Suprapubic skin (tissue), 4 donors: Measurements from ENCODE around the gene EDAR. TPM values are rescaled to one million over a fixed set of nuclear protein-coding genes. Genes with fewer than 3 reads are reported as not detected.

Experiments
- DNase-seq, 2 donors: peaks; one replicate each; pipeline ENCODE4 v3.0.0-alpha.2; 2019; ENCODE audit warnings: low spot score in 2 of 2
- H3K27ac ChIP-seq: fragments of 200-600 bp; sonication (generic); one replicate; pipeline ENCODE4 v1.5.1; 2019
- H3K27me3 ChIP-seq: fragments of 200-600 bp; sonication (generic); one replicate; pipeline ENCODE4 v1.5.1; 2019
- H3K36me3 ChIP-seq: fragments of 200-600 bp; sonication (generic); one replicate; pipeline ENCODE4 v1.5.1; 2019
- H3K4me1 ChIP-seq: fragments of 200-600 bp; sonication (generic); one replicate; pipeline ENCODE4 v1.5.1; 2019
- H3K4me3 ChIP-seq: fragments of 200-600 bp; sonication (generic); one replicate; pipeline ENCODE4 v1.5.1; 2019; ENCODE audit warnings: mild to moderate bottlenecking
- H3K9me3 ChIP-seq: fragments of 200-600 bp; sonication (generic); one replicate; pipeline ENCODE4 v1.5.1; 2019
- EP300 ChIP-seq: sonication (generic); formaldehyde crosslinking; IDR thresholded peaks from one replicate; pipeline ENCODE4 v1.6.1; 2017; ENCODE audit warnings: antibody characterized with exemption
- POLR2A ChIP-seq, 2 donors: fragments of 450-650 bp; IDR thresholded peaks; one replicate each; pipeline ENCODE4 v1.6.1; 2017; ENCODE audit warnings: antibody characterized with exemption in 2 of 2, mild to moderate bottlenecking in 2 of 2, moderate library complexity in 2 of 2
- POLR2AphosphoS5 ChIP-seq, 3 donors: sonication (generic); formaldehyde crosslinking; IDR thresholded peaks; one replicate each; pipeline ENCODE4 v1.6.1; 2017; ENCODE audit warnings: antibody characterized with exemption in 3 of 3
- WGBS: methylation state at CpG from one replicate; pipeline ENCODE4 v1.1.5; 2018; 5-methylcytosine and 5-hydroxymethylcytosine counted together
- total RNA-seq, 4 donors: library from RNA; depleted of rRNA; stranded (reverse); fragments of >200 nt; gene quantifications; one replicate each; pipeline ENCODE4 v1.1.0, GENCODE V29; 2016
- TF ChIP-seq, protein P1 (sequence below), 2 donors: fragments of 200-600 bp in 1 of 2; fragments of 450-650 bp in 1 of 2; sonication (generic) in 1 of 2; IDR thresholded peaks; one replicate each; pipeline ENCODE4 v1.5.1; 2016 to 2019; ENCODE audit warnings: antibody characterized with exemption in 2 of 2, mild to moderate bottlenecking in 1 of 2, moderate library complexity in 1 of 2

The EDAR gene
- total RNA-seq, 4 donors from 2014 or later = 1.5 to 4.3 (median 2.2) TPM

DNA sequence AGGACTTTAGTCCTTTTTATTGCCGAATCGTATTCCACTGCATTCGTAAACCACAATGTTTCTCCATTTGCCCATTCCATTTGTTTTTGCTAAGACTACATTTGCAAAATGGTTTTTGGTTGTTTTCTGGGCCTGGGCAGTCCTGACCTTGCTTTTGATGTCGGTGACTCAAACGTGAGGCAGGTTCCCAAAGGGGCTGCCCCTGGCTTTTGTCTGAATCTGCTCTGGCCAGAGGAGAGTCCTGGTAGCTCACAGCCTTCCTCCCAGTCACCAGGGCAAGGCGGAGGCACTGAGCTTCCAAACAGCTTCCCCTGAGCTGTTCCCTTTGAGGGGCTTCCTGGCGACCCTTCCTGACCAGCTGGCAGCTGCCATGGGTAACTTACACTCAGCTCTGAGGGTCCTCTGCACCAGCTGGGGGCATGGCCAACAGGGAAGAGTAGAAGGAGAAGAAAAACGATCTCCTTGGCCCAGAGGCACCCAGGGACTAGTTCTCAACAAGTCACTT, 47.8 kb downstream of the EDAR start:
- Histone ChIP-seq H3K27ac (no peak overlapping the region), H3K4me3 (no peak overlapping the region), H3K27me3 (peaks cover 17% of the 10 kb centered on the region), H3K36me3 (no peaks in the 10 kb centered on the region), H3K9me3 (no peaks in the 10 kb centered on the region), H3K4me1 (peaks cover 7% of the 10 kb centered on the region)
- 82% methylated on average over 7 of the region's 8 CpGs for WGBS
- DNase-seq = no peak
- TF ChIP-seq EP300 (no peak), POLR2A (IDR thresholded peaks at IDR 0.05) (no peak), POLR2AphosphoS5 (IDR thresholded peaks at IDR 0.05) (no peak)
- TF ChIP-seq, protein P1, sequence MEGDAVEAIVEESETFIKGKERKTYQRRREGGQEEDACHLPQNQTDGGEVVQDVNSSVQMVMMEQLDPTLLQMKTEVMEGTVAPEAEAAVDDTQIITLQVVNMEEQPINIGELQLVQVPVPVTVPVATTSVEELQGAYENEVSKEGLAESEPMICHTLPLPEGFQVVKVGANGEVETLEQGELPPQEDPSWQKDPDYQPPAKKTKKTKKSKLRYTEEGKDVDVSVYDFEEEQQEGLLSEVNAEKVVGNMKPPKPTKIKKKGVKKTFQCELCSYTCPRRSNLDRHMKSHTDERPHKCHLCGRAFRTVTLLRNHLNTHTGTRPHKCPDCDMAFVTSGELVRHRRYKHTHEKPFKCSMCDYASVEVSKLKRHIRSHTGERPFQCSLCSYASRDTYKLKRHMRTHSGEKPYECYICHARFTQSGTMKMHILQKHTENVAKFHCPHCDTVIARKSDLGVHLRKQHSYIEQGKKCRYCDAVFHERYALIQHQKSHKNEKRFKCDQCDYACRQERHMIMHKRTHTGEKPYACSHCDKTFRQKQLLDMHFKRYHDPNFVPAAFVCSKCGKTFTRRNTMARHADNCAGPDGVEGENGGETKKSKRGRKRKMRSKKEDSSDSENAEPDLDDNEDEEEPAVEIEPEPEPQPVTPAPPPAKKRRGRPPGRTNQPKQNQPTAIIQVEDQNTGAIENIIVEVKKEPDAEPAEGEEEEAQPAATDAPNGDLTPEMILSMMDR (IDR thresholded peaks at IDR 0.05) = no peak

DNA sequence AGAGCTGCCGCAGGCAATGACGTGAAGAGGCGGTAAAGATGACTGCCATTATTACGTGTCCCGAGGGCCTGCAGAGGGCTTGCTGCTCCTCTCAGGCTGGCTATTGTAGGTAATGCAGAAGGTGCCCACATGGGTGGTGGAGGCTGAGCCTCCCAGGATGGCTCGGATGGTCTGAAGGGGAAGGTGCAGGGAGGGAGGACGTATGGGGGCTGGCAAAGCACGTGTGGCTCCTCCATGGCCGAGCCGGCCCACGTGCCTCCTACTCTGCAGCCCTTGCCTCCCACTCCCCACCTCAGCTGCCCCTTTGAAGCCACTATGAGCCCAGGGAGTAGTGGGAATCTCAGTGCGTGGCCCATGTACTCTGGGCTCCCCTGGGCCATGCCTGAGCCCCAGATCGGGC, 48.9 kb downstream of the EDAR start:
- H3K4me3 ChIP-seq = no peak overlapping the region
- H3K4me1 ChIP-seq = peaks cover 7% of the 10 kb centered on the region
- peaks cover 17% of the 10 kb centered on the region for H3K27me3 ChIP-seq
- no peaks in the 10 kb centered on the region for H3K36me3 ChIP-seq
- H3K27ac ChIP-seq = no peak overlapping the region
- WGBS = 68% methylated on average over 11 of the region's 13 CpGs
- no peaks in the 10 kb centered on the region for H3K9me3 ChIP-seq
- TF ChIP-seq EP300 (no peak), POLR2A (IDR thresholded peaks at IDR 0.05) (no peak), POLR2AphosphoS5 (IDR thresholded peaks at IDR 0.05) (no peak)
- TF ChIP-seq, protein P1 (IDR thresholded peaks at IDR 0.05) = no peak
- no peak for DNase-seq

DNA sequence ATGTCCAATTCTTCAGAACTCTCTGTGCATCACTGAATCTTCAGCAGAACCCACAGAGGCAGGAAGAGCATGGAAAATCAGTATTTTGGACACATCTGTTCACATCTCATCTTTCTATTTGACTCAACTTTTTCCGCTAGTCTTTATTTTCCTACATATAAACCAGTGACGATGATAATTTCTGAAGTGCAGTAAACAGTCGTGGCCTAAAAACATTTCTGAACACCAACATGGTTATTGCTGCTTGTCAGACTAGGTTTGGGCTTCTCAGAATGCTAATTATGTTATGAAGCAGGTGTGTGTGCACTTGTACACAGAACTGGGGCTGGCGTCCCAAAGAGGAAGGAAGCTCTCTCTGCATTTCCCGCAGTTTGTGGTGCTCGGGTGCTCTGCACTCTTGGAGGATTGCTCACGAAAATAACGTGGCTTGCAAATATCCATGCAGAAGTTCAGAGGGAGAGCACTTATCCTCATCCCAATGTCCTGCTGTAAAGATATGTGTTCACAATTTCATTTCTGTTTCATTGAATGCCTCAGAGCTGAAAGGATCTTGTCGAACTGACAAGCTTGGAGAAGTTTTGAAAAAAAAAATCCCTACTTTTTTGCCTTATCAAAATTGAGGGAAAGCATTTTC, 50.8 kb downstream of the EDAR start:
- H3K4me3 ChIP-seq = no peak overlapping the region
- no peaks in the 10 kb centered on the region for H3K9me3 ChIP-seq
- 69% methylated on average over 9 of the region's 9 CpGs for WGBS
- no peak for DNase-seq
- H3K4me1 ChIP-seq = peaks cover 11% of the 10 kb centered on the region
- no peaks in the 10 kb centered on the region for H3K36me3 ChIP-seq
- TF ChIP-seq EP300 = no peak
- TF ChIP-seq POLR2AphosphoS5 (IDR thresholded peaks at IDR 0.05) = no peak
- TF ChIP-seq, protein P1 (IDR thresholded peaks at IDR 0.05) = no peak
- TF ChIP-seq POLR2A (IDR thresholded peaks at IDR 0.05) = no peak
- peaks cover 17% of the 10 kb centered on the region for H3K27me3 ChIP-seq
- no peak overlapping the region for H3K27ac ChIP-seq

DNA sequence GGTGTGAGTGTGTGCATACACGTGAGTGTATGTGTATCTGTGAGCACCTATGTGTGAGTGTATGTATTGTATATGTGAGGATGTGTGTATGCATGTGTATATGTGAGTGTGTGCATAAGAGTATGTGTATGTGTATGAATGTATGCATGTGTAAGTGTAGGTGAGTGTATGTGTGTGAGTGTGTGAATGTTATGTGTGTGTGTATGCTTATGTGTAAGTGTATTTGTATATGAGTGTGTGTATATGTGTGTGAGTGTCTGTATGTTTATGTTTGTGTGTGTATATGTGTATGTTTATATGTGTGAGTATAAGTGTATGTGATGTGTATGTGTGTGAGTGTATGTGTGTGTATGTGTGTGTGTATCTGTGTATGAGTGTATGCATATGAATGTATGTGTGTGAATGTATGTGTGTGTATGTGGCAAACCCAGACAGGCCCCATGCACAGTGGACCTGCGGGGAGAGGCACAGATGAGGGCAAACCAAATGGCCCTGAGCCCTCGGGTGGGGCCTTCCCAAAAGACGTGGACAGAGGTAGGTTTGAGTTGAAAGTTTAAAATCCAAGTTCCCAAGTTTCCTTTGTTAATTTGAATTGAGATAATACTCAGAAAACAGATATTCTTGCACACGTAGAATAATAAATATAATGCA, 51.5 kb downstream of the EDAR start:
- Histone ChIP-seq H3K27me3 (peaks cover 15% of the 10 kb centered on the region), H3K4me1 (peaks cover 18% of the 10 kb centered on the region), H3K9me3 (no peaks in the 10 kb centered on the region), H3K27ac (no peak overlapping the region), H3K4me3 (no peak overlapping the region), H3K36me3 (no peaks in the 10 kb centered on the region)
- no peak for DNase-seq
- WGBS = 83% methylated on average over 5 of the region's 5 CpGs
- TF ChIP-seq POLR2AphosphoS5 (IDR thresholded peaks at IDR 0.05) = no peak
- TF ChIP-seq EP300 = no peak
- TF ChIP-seq, protein P1 (IDR thresholded peaks at IDR 0.05) = no peak

DNA sequence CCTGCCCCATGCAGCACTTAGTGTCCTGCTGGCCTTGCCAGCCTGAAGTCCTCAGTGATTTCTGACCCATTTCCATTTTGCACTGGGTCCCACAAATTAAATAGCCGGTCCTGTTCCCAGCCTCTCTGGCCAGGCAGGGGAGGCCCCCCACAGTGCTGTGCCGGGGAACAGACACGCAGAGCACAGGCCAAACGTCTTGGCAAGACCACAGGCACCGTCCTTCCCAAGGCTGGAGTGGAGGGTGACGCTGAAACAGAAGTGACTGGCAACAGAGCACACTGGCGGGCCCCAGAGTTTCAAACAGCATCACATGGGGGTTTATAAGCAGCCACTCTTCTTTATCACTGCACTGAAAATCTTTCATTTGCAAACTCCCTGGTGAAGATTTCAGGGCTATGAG, 52.2 kb downstream of the EDAR start:
- Histone ChIP-seq H3K27me3 (peaks cover 14% of the 10 kb centered on the region), H3K27ac (peak overlapping the region; percentile 44), H3K4me1 (peaks cover 19% of the 10 kb centered on the region), H3K36me3 (no peaks in the 10 kb centered on the region), H3K4me3 (no peak overlapping the region), H3K9me3 (no peaks in the 10 kb centered on the region)
- TF ChIP-seq POLR2A (IDR thresholded peaks at IDR 0.05) (no peak), EP300 (no peak), POLR2AphosphoS5 (IDR thresholded peaks at IDR 0.05) (no peak)
- TF ChIP-seq, protein P1 (IDR thresholded peaks at IDR 0.05) = no peak
- no peak for DNase-seq
- 60% methylated on average over 7 of the region's 7 CpGs for WGBS
